ENCODE data around the gene CSHL1.

- TF ChIP-seq POLR2A (IDR thresholded peaks at IDR 0.05), result no peak
- TF ChIP-seq, protein P1, sequence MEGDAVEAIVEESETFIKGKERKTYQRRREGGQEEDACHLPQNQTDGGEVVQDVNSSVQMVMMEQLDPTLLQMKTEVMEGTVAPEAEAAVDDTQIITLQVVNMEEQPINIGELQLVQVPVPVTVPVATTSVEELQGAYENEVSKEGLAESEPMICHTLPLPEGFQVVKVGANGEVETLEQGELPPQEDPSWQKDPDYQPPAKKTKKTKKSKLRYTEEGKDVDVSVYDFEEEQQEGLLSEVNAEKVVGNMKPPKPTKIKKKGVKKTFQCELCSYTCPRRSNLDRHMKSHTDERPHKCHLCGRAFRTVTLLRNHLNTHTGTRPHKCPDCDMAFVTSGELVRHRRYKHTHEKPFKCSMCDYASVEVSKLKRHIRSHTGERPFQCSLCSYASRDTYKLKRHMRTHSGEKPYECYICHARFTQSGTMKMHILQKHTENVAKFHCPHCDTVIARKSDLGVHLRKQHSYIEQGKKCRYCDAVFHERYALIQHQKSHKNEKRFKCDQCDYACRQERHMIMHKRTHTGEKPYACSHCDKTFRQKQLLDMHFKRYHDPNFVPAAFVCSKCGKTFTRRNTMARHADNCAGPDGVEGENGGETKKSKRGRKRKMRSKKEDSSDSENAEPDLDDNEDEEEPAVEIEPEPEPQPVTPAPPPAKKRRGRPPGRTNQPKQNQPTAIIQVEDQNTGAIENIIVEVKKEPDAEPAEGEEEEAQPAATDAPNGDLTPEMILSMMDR (IDR thresholded peaks at IDR 0.05), result no peak
Observed at GRCh38 chr17:63955791-63956190, 44.7 kb upstream of the CSHL1 start.
